GM12874 (cell line): ENCODE measurements around the gene RHEX.

Source experiments
- TF ChIP-seq, protein P1 (sequence below): IDR thresholded peaks from 2 replicates; pipeline ENCODE4 v1.5.1; 2011; ENCODE audit warnings: low read depth, mild to moderate bottlenecking, control low read depth, low read length, moderate library complexity; ENCODE audit not compliant: insufficient read depth

The RHEX gene

GRCh38 chr1:206142770-206143169 lies 89.8 kb downstream of the RHEX start:
- TF ChIP-seq, protein P1, sequence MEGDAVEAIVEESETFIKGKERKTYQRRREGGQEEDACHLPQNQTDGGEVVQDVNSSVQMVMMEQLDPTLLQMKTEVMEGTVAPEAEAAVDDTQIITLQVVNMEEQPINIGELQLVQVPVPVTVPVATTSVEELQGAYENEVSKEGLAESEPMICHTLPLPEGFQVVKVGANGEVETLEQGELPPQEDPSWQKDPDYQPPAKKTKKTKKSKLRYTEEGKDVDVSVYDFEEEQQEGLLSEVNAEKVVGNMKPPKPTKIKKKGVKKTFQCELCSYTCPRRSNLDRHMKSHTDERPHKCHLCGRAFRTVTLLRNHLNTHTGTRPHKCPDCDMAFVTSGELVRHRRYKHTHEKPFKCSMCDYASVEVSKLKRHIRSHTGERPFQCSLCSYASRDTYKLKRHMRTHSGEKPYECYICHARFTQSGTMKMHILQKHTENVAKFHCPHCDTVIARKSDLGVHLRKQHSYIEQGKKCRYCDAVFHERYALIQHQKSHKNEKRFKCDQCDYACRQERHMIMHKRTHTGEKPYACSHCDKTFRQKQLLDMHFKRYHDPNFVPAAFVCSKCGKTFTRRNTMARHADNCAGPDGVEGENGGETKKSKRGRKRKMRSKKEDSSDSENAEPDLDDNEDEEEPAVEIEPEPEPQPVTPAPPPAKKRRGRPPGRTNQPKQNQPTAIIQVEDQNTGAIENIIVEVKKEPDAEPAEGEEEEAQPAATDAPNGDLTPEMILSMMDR: no peak

GRCh38 chr1:206143537-206144172 lies 90.7 kb downstream of the RHEX start:
- TF ChIP-seq, protein P1: no peak

GRCh38 chr1:206144605-206145004 lies 91.6 kb downstream of the RHEX start:
- TF ChIP-seq, protein P1: no peak

DNA sequence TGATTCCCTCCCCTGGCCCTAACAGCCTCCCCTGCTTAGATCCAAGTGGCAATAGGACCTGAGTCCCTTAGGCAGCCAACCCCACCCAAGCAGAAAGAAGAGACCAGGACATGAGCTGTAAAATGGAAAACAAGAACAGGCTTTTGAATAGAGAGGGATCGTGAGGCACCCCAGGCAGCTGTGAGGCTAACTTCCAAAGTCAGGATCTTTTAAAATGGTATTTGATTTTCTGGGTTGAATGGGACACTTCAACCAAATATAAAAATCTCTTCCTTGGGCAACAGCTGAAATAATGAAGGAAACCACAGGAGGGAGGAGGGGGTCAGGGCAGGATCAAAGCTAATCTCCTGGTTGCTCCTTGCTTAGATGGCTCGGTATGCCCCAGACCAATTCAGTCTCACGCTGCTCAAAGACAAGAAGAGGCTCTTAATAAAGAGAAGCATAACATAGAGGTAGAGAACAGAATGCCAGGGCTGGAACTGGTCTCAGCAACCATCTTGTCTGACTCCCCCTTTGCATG lies 92.9 kb downstream of the RHEX start:
- TF ChIP-seq, protein P1: no peak
